GM21619 (cell line): ENCODE data around the gene RPS6KA5.

Experiments
- ATAC-seq: cut with Tn5 transposase; IDR thresholded peaks from one replicate; pipeline ENCODE4 v1.9.1; 2021; ENCODE audit not compliant: unreplicated experiment

RPS6KA5 gene

DNA sequence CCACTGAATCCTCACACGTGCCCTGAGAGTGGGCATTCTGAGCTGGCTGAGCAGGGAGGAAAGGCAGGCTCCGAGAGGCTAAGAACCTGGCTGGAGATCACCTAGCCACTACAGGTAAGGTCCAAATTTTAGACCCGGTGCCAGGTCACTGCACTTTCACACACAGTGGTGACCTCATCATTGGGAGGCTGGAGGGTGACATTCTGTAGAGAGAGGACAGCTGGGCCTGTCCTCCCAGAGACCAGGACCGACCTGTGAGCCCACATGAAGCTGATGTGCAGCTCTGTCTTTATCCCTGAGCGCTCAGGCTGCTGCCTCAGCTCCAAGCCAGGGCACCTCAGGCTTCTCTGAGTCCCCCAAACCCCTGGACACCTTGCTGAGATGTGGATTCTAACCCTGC, 248.3 kb downstream of the RPS6KA5 start:
- no peak for ATAC-seq

- no peak for ATAC-seq
These were observed 248.8 kb downstream of the RPS6KA5 start for GRCh38 chr14:90811641-90812040.

DNA sequence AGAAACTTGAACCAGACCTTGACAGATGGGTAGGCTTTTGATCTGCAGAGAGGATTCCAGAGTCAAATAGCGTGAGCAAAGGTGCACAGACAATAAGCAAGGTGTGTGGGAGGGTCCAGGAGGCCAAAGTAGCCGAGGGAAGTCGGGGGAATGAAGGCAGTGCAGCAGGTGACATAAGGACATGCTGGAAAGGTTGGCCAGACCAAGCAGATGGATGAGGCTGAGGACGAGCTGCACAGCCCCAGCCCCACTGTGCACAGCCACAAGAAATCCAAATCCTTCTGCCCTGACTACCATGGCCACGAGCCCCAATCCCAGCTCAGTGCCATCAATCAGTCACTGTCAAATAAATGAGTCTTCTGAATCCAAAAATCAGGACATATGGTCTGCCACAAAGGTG, 249.6 kb downstream of the RPS6KA5 start:
- ATAC-seq = no peak

DNA sequence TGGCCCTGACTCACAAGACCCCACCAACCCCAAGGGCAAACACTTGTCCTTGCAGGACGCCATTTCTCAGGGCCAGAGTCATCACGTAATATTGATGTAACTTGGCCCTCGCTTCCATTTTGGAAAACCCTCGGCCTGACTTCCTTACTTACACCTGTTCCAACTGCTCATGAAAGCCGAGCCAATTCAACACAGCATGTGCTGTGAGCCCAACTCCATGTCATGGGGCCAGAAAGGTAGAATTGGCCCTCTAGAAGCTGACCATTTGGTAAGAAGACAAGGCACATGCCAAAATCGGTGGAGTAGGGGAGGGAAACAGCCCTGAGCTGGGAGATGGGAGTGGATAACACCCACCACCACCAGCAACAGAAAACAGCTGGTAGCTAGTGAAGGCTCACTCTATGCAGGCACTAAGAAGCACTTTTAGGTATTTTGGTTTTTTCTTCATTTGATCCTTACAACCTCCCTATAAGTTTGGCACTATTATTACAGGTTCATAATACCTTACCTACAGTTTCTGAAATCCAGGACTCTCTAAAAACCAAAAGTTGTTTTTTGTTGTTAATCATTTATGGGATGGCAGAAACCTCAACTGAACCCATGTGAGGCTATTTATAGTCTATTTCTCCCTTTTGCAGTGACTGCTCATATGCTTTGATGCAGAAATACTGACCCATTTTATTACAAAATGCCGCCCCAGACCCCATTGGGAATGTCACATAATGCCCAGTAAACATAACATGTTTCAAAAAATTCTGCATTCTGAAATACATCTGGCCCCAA, 250.7 kb downstream of the RPS6KA5 start:
- no peak for ATAC-seq

- no peak for ATAC-seq
These were observed 251.5 kb downstream of the RPS6KA5 start for GRCh38 chr14:90808759-90809529.

DNA sequence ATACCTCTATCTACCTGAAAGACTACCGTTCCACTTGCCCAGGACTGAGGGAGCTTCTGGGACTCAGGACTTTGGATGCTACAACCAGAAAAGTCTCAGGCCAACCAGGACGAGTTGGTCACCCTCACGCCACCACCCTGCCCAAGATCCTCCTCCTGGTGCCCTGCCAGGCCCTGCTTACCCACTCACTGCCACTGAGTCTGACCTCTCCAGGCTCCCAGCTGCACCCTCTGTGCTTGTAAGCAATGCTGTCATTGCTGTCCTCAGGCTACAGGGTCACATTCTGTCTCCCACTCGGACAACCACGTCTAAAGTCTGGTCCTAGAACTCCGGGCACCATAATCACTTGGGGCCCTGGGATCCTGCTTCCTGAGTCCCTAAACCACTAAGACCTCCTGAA, 253.4 kb downstream of the RPS6KA5 start:
- ATAC-seq = no peak

DNA sequence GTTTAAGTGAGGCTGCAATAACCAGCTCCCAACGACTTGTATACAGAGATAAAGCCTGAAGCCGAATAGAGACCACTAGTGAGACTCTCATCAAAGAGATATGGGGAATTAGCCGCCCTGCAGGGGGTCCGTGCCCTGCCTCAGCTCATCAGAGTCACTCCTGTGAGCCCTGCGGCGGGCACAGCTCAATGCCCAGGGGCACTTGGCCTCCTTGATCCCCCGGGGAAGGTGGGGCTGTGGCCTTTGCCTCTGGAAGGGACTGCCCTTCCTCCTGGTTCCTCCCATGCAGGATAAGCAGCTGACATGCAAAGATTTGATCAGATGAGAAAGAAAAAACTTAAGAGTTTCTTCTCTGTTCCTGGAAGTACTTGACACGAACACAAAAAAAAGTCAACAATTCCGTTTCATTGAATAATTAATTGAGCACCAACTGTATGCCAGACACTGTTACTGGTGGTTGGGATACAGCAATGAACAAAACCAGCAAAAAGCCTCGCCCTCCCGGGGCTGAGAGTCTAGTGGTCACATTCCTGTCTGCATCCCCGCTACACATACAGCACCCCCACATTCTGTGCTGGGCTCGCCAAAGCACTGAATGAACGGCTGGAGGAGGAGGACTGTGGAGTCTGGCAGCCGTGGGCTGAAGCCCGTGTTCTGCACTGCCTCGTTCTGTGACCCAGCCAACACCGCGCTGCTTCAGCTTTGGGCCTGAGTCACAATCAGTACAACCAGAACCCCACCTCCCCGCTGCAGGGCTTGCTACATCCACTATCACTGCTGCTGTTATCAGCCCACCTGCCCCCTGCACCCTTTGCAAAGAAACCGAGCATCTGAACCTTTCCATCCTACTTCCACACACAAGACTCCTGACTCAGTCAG, 254.5 kb downstream of the RPS6KA5 start:
- no peak for ATAC-seq

- no peak for ATAC-seq
These were observed 255.4 kb downstream of the RPS6KA5 start for GRCh38 chr14:90805084-90805391.

GRCh38 chr14:90804292-90805083, 256.0 kb downstream of the RPS6KA5 start:
- no peak for ATAC-seq

DNA sequence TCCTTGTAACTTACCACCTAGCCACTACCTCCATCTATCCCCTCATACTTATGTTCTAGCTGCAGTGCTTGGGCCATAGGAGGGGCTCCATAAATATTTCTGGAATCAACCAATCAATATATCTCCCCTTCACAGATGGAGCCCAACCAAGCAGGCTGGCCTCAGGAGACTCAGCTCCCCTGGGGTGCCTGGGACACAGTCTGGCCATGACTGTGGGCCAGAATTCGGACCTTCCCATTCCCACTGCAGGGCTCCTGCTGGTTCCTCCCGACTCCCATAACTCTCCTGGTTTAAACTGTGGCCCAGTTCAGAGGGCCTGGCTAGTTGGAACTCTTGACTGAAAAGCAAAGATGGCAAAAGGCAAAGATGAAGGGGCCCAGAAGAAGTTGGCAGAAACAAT, 257.2 kb downstream of the RPS6KA5 start:
- no peak for ATAC-seq

- ATAC-seq = no peak
These were observed 261.0 kb downstream of the RPS6KA5 start for GRCh38 chr14:90799420-90799819.

GRCh38 chr14:90797919-90798318, 262.5 kb downstream of the RPS6KA5 start:
- no peak for ATAC-seq
